Neural crest cell (in vitro differentiated cells): Measurements from ENCODE around the gene ABCB1. TPM values are rescaled to one million over a fixed set of nuclear protein-coding genes. Genes with fewer than 3 reads are reported as not detected.

Experiments
- DNase-seq: peaks from one replicate; pipeline ENCODE4 v3.0.0; 2021; ENCODE audit warnings: low read depth, mixed read lengths, low spot score
- H3K27ac Mint-ChIP-seq: one replicate; pipeline ENCODE4 v1.8.0; 2021; ENCODE audit warnings: mild to moderate bottlenecking, mixed read lengths; ENCODE audit not compliant: unreplicated experiment
- H3K27me3 Mint-ChIP-seq: 2 replicates; pipeline ENCODE4 v1.8.0; 2021; ENCODE audit warnings: low read depth, mild to moderate bottlenecking, mixed read lengths
- H3K36me3 Mint-ChIP-seq: 2 replicates; pipeline ENCODE4 v1.8.0; 2021; ENCODE audit warnings: low read depth, mild to moderate bottlenecking, mixed read lengths
- H3K4me1 Mint-ChIP-seq: 2 replicates; pipeline ENCODE4 v1.8.0; 2021; ENCODE audit warnings: mixed read lengths
- H3K4me3 Mint-ChIP-seq: one replicate; pipeline ENCODE4 v1.8.0; 2021; ENCODE audit warnings: mild to moderate bottlenecking, mixed read lengths
- H3K9me3 Mint-ChIP-seq: 2 replicates; pipeline ENCODE4 v1.8.0; 2021; ENCODE audit warnings: mixed read lengths
- CTCF ChIP-seq: fragments of 200-600 bp; sonication (generic); conservative IDR thresholded peaks from 2 replicates; pipeline ENCODE4 v1.5.0; 2021; ENCODE audit warnings: antibody characterized with exemption, mild to moderate bottlenecking
- total RNA-seq: library from RNA; stranded (reverse); gene quantifications from 2 replicates; pipeline ENCODE4 v1.2.1, GENCODE V29; 2021

ABCB1 gene
- total RNA-seq, 1 donor from 2014 or later: 5.6 TPM

- H3K36me3 Mint-ChIP-seq: peaks cover 4% of the 10 kb centered on the region
- no peak overlapping the region for H3K4me3 Mint-ChIP-seq
- no peak for TF ChIP-seq CTCF
- no peaks in the 10 kb centered on the region for H3K27me3 Mint-ChIP-seq
- DNase-seq: no peak
- peaks cover 36% of the 10 kb centered on the region for H3K4me1 Mint-ChIP-seq
- peak overlapping the region; percentile 59 for H3K27ac Mint-ChIP-seq
- no peaks in the 10 kb centered on the region for H3K9me3 Mint-ChIP-seq
Measured at GRCh38 chr7:87498893-87499292, 101.8 kb downstream of the ABCB1 start.

- peaks cover 4% of the 10 kb centered on the region for H3K36me3 Mint-ChIP-seq
- H3K4me3 Mint-ChIP-seq: no peak overlapping the region
- H3K9me3 Mint-ChIP-seq: no peaks in the 10 kb centered on the region
- H3K27me3 Mint-ChIP-seq: no peaks in the 10 kb centered on the region
- H3K4me1 Mint-ChIP-seq: peaks cover 36% of the 10 kb centered on the region
- H3K27ac Mint-ChIP-seq: no peak overlapping the region
- DNase-seq: no peak
- no peak for TF ChIP-seq CTCF
Measured at GRCh38 chr7:87497482-87497881, 103.2 kb downstream of the ABCB1 start.

GRCh38 chr7:87495366-87495765, 105.3 kb downstream of the ABCB1 start:
- Mint-ChIP-seq H3K4me1 (peaks cover 28% of the 10 kb centered on the region), H3K4me3 (no peak overlapping the region), H3K27ac (no peak overlapping the region), H3K36me3 (no peaks in the 10 kb centered on the region), H3K27me3 (no peaks in the 10 kb centered on the region), H3K9me3 (peaks cover 3% of the 10 kb centered on the region)
- TF ChIP-seq CTCF: no peak
- no peak for DNase-seq

- Mint-ChIP-seq H3K4me1 (peaks cover 21% of the 10 kb centered on the region), H3K4me3 (no peak overlapping the region)
Measured at GRCh38 chr7:87494454-87494853, 106.2 kb downstream of the ABCB1 start.

GRCh38 chr7:87483131-87483530, 117.6 kb downstream of the ABCB1 start:
- no peak for DNase-seq
- Mint-ChIP-seq H3K27ac (no peak overlapping the region), H3K4me3 (no peak overlapping the region), H3K4me1 (peaks cover 3% of the 10 kb centered on the region), H3K27me3 (no peaks in the 10 kb centered on the region), H3K9me3 (peaks cover 11% of the 10 kb centered on the region), H3K36me3 (no peaks in the 10 kb centered on the region)
- TF ChIP-seq CTCF: no peak

More at GRCh38 chr7:87494454-87494853, 106.2 kb downstream of the ABCB1 start:
- no peaks in the 10 kb centered on the region for H3K36me3 Mint-ChIP-seq
- no peaks in the 10 kb centered on the region for H3K27me3 Mint-ChIP-seq
- H3K9me3 Mint-ChIP-seq: peaks cover 3% of the 10 kb centered on the region
- no peak for TF ChIP-seq CTCF
- DNase-seq: no peak
- H3K27ac Mint-ChIP-seq: no peak overlapping the region

- Mint-ChIP-seq H3K9me3 (peaks cover 11% of the 10 kb centered on the region), H3K27ac (no peak overlapping the region), H3K4me3 (no peak overlapping the region), H3K27me3 (no peaks in the 10 kb centered on the region), H3K36me3 (no peaks in the 10 kb centered on the region), H3K4me1 (peaks cover 3% of the 10 kb centered on the region)
- DNase-seq: no peak
- no peak for TF ChIP-seq CTCF
Measured at GRCh38 chr7:87482115-87482514, 118.6 kb downstream of the ABCB1 start.
